GM23338 (cell line): ENCODE results near the gene UBE2V1. TPM values are rescaled to one million over a fixed set of nuclear protein-coding genes. Genes with fewer than 3 reads are reported as not detected.
A peak's percentile ranks its signal among the peaks of the same experiment; 100 is the strongest.

Experiments
- ATAC-seq: fragments of 200-7000 bp; cut with Tn5 transposase; 3 replicates; pipeline ENCODE4 v1.9.1; 2020
- DNase-seq: peaks from one replicate; pipeline ENCODE4 v3.0.0-alpha.2; 2015; ENCODE audit warnings: low spot score
- H2AFZ ChIP-seq: fragments of 200-600 bp; sonication (generic); 2 replicates; pipeline ENCODE4 v1.8.0; 2016; ENCODE audit warnings: antibody characterized with exemption, mild to moderate bottlenecking, moderate library complexity
- H3F3A ChIP-seq: fragments of 200-600 bp; sonication (generic); replicated peaks from 2 replicates; pipeline ENCODE4 v1.8.0; 2017; ENCODE audit warnings: antibody characterized with exemption, mixed run types, low read depth
- H3K27ac ChIP-seq: fragments of 200-600 bp; sonication (generic); 2 replicates; pipeline ENCODE4 v1.6.1; 2016; ENCODE audit warnings: low read depth
- H3K27me3 ChIP-seq: fragments of 200-600 bp; sonication (generic); 2 replicates; pipeline ENCODE4 v1.8.0; 2016; ENCODE audit warnings: mild to moderate bottlenecking, mixed run types, moderate library complexity; ENCODE audit not compliant: insufficient read depth
- H3K36me3 ChIP-seq: fragments of 200-600 bp; sonication (generic); 2 replicates; pipeline ENCODE4 v1.8.0; 2016; ENCODE audit warnings: mild to moderate bottlenecking; ENCODE audit not compliant: insufficient read depth
- H3K4me1 ChIP-seq: fragments of 200-600 bp; sonication (generic); 2 replicates; pipeline ENCODE4 v1.8.0; 2016; ENCODE audit warnings: mild to moderate bottlenecking, moderate library complexity; ENCODE audit not compliant: insufficient read depth
- H3K4me2 ChIP-seq: fragments of 200-600 bp; sonication (generic); 2 replicates; pipeline ENCODE4 v1.7.1; 2017; ENCODE audit warnings: mixed run types
- H3K4me3 ChIP-seq: fragments of 200-600 bp; sonication (generic); 2 replicates; pipeline ENCODE4 v1.6.1; 2016; ENCODE audit warnings: mixed run types
- H3K79me2 ChIP-seq: fragments of 200-600 bp; sonication (generic); replicated peaks from 2 replicates; pipeline ENCODE4 v1.8.0; 2017; ENCODE audit warnings: mild to moderate bottlenecking; ENCODE audit not compliant: insufficient read depth
- H3K9me2 ChIP-seq: fragments of 200-600 bp; sonication (generic); 2 replicates; pipeline ENCODE4 v1.8.0; 2017; ENCODE audit not compliant: insufficient read depth
- H4K20me1 ChIP-seq: fragments of 200-600 bp; sonication (generic); replicated peaks from 2 replicates; pipeline ENCODE4 v1.8.0; 2017; ENCODE audit warnings: mild to moderate bottlenecking; ENCODE audit not compliant: insufficient read depth
- H3K27ac Mint-ChIP-seq: 2 replicates; pipeline ENCODE4 v1.8.0; 2020; ENCODE audit warnings: inconsistent platforms, mild to moderate bottlenecking, moderate library complexity, mixed read lengths
- H3K27me3 Mint-ChIP-seq: 3 replicates; pipeline ENCODE4 v1.8.0; 2022; ENCODE audit warnings: low read depth, mild to moderate bottlenecking, moderate library complexity, mixed read lengths, inconsistent platforms; ENCODE audit not compliant: insufficient read depth, poor library complexity
- H3K36me3 Mint-ChIP-seq: 3 replicates; pipeline ENCODE4 v1.8.0; 2021; ENCODE audit warnings: low read depth, mild to moderate bottlenecking, inconsistent platforms, moderate library complexity, mixed read lengths
- H3K4me1 Mint-ChIP-seq: 3 replicates; pipeline ENCODE4 v1.8.0; 2020; ENCODE audit warnings: mild to moderate bottlenecking, inconsistent platforms, mixed read lengths
- H3K4me3 Mint-ChIP-seq: 3 replicates; pipeline ENCODE4 v1.8.0; 2021; ENCODE audit warnings: moderate library complexity, mild to moderate bottlenecking, inconsistent platforms, mixed read lengths
- H3K9me3 Mint-ChIP-seq: 3 replicates; pipeline ENCODE4 v1.8.0; 2020; ENCODE audit warnings: moderate library complexity, mild to moderate bottlenecking, inconsistent platforms, mixed read lengths
- CREB1 ChIP-seq: fragments of 250-450 bp; sonication (Bioruptor Pico); IDR thresholded peaks from 2 replicates; pipeline ENCODE4 v1.5.0; 2020; ENCODE audit warnings: low read depth, mild to moderate bottlenecking, moderate library complexity
- EZH2 ChIP-seq: fragments of 200-600 bp; sonication (generic); IDR thresholded peaks from one replicate; pipeline ENCODE4 v1.8.0; 2017; ENCODE audit warnings: antibody characterized with exemption, mild to moderate bottlenecking, low read depth; ENCODE audit not compliant: unreplicated experiment
- EZH2phosphoT487 ChIP-seq: fragments of 200-600 bp; sonication (generic); IDR thresholded peaks from one replicate; pipeline ENCODE4 v1.8.1; 2018; ENCODE audit warnings: antibody characterized with exemption; ENCODE audit not compliant: unreplicated experiment
- JUNB ChIP-seq: IDR thresholded peaks from one replicate; pipeline ENCODE4 v1.6.1; 2016; ENCODE audit warnings: antibody characterized with exemption; ENCODE audit not compliant: unreplicated experiment
- POLR2AphosphoS5 ChIP-seq: IDR thresholded peaks from 2 replicates; pipeline ENCODE4 v1.6.1; 2016; ENCODE audit warnings: antibody characterized with exemption, low read depth
- REST ChIP-seq: IDR thresholded peaks from one replicate; pipeline ENCODE4 v1.6.1; 2018; ENCODE audit warnings: antibody characterized with exemption; ENCODE audit not compliant: unreplicated experiment
- STAT1 ChIP-seq: IDR thresholded peaks from one replicate; pipeline ENCODE4 v1.6.1; 2016; ENCODE audit warnings: antibody characterized with exemption; ENCODE audit not compliant: unreplicated experiment
- ZNF114 ChIP-seq: fragments of 250-450 bp; sonication (Bioruptor Pico); IDR thresholded peaks from 2 replicates; pipeline ENCODE4 v1.5.0; 2020; ENCODE audit warnings: mild to moderate bottlenecking, moderate library complexity
- ZNF331 ChIP-seq: fragments of 250-450 bp; sonication (Bioruptor Pico); IDR thresholded peaks from 2 replicates; pipeline ENCODE4 v1.5.0; 2020; ENCODE audit warnings: low read depth, mild to moderate bottlenecking, moderate library complexity
- ZNF462 ChIP-seq: fragments of 250-450 bp; sonication (Bioruptor Pico); IDR thresholded peaks from 2 replicates; pipeline ENCODE4 v1.5.0; 2020; ENCODE audit warnings: mild to moderate bottlenecking, moderate library complexity
- polyA plus RNA-seq: library from polyadenylated mRNA; unstranded; fragments of >200 nt; fragmentation: Nextera tagmentation; extraction: Ambion mirVana; gene quantifications from 2 replicates; pipeline ENCODE4 v1.2.1, GENCODE V29; 2016
- total RNA-seq: library from RNA; depleted of rRNA; stranded (reverse); fragments of >200 nt; shearing (Covaris generic); gene quantifications from 2 replicates; pipeline ENCODE4 v1.2.3, GENCODE V29; 2014
- TF ChIP-seq, protein P1 (sequence below), 2 experiments: fragments of 200-600 bp in 1 of 2; sonication (generic) in 1 of 2; conservative IDR thresholded peaks; 2 replicates each; pipeline versions ENCODE4 v1.5.1 to v1.6.1; 2016 to 2017; ENCODE audit warnings: antibody characterized with exemption in 2 of 2, low read depth in 2 of 2, mild to moderate bottlenecking in 2 of 2, moderate library complexity in 1 of 2
- TF ChIP-seq, protein P2 (sequence below): IDR thresholded peaks from 2 replicates; pipeline ENCODE4 v1.6.1; 2016; ENCODE audit warnings: antibody characterized with exemption

The UBE2V1 gene
- total and polyA plus RNA-seq, 2 experiments from 2014 or later = 105 to 302 TPM

GRCh38 chr20:50070361-50070760, 42.6 kb downstream of the UBE2V1 start (continued):
- TF ChIP-seq, protein P1, sequence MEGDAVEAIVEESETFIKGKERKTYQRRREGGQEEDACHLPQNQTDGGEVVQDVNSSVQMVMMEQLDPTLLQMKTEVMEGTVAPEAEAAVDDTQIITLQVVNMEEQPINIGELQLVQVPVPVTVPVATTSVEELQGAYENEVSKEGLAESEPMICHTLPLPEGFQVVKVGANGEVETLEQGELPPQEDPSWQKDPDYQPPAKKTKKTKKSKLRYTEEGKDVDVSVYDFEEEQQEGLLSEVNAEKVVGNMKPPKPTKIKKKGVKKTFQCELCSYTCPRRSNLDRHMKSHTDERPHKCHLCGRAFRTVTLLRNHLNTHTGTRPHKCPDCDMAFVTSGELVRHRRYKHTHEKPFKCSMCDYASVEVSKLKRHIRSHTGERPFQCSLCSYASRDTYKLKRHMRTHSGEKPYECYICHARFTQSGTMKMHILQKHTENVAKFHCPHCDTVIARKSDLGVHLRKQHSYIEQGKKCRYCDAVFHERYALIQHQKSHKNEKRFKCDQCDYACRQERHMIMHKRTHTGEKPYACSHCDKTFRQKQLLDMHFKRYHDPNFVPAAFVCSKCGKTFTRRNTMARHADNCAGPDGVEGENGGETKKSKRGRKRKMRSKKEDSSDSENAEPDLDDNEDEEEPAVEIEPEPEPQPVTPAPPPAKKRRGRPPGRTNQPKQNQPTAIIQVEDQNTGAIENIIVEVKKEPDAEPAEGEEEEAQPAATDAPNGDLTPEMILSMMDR (conservative IDR thresholded peaks at IDR 0.05; ENCODE audit: low read depth in 2 of 2) = peak in 1 of 2 experiments; percentile 26; a peak in 1 of 4 replicates

GRCh38 chr20:50068041-50068651, 44.8 kb downstream of the UBE2V1 start:
- peaks cover 3% of the 10 kb centered on the region; the same call in 1 of the 2 replicates for H3K4me1 ChIP-seq
- peaks cover 12% of the 10 kb centered on the region for H3K4me1 Mint-ChIP-seq
- no peak overlapping the region for H3K4me2 ChIP-seq
- no peaks in the 10 kb centered on the region for H3K79me2 ChIP-seq
- H3K27me3 ChIP-seq = no peaks in the 10 kb centered on the region
- no peak overlapping the region for H3K4me3 Mint-ChIP-seq
- H3K27me3 Mint-ChIP-seq = peaks cover 25% of the 10 kb centered on the region
- no peaks in the 10 kb centered on the region for H3K36me3 ChIP-seq
- H3K9me2 ChIP-seq = no peaks in the 10 kb centered on the region
- no peaks in the 10 kb centered on the region for H3F3A ChIP-seq
- no peak overlapping the region for H3K27ac ChIP-seq
- ATAC-seq = no peak
- H3K4me3 ChIP-seq = no peak overlapping the region
- H4K20me1 ChIP-seq = no peaks in the 10 kb centered on the region
- no peak for DNase-seq
- H2AFZ ChIP-seq = no peak overlapping the region
- H3K27ac Mint-ChIP-seq = no peak overlapping the region
- no peaks in the 10 kb centered on the region for H3K9me3 Mint-ChIP-seq
- no peaks in the 10 kb centered on the region for H3K36me3 Mint-ChIP-seq
- no peak for TF ChIP-seq ZNF331 (CRISPR knock-in tag)
- no peak for TF ChIP-seq CREB1 (CRISPR knock-in tag)
- no peak for TF ChIP-seq STAT1
- TF ChIP-seq ZNF114 (CRISPR knock-in tag) = no peak
- TF ChIP-seq POLR2AphosphoS5 = no peak
- TF ChIP-seq, protein P2, sequence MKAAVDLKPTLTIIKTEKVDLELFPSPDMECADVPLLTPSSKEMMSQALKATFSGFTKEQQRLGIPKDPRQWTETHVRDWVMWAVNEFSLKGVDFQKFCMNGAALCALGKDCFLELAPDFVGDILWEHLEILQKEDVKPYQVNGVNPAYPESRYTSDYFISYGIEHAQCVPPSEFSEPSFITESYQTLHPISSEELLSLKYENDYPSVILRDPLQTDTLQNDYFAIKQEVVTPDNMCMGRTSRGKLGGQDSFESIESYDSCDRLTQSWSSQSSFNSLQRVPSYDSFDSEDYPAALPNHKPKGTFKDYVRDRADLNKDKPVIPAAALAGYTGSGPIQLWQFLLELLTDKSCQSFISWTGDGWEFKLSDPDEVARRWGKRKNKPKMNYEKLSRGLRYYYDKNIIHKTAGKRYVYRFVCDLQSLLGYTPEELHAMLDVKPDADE = no peak
- no peak for TF ChIP-seq REST
- TF ChIP-seq ZNF462 (CRISPR knock-in tag) = no peak
- no peak for TF ChIP-seq EZH2
- no peak for TF ChIP-seq JUNB
- no peak for TF ChIP-seq EZH2phosphoT487
